Endothelial cell of umbilical vein (primary cell): ENCODE data around the gene RPL3.

ENCODE experiments used
- CTCF ChIP-seq, 2 donors: IDR thresholded peaks; 1 replicate in 1 of 2; 2 replicates in 1 of 2; pipeline ENCODE4 v1.5.1; 2011; ENCODE audit warnings: low read length in 2 of 2, mild to moderate bottlenecking in 2 of 2, moderate library complexity in 2 of 2, control low read depth in 1 of 2, inconsistent platforms in 1 of 2, low read depth in 1 of 2; ENCODE audit not compliant: insufficient read depth in 1 of 2; ENCODE audit errors: extremely low read depth in 1 of 2
- POLR2A ChIP-seq: IDR thresholded peaks from 2 replicates; pipeline ENCODE4 v1.6.1; 2012; ENCODE audit warnings: low read depth, mild to moderate bottlenecking, control low read depth, low read length

DNA sequence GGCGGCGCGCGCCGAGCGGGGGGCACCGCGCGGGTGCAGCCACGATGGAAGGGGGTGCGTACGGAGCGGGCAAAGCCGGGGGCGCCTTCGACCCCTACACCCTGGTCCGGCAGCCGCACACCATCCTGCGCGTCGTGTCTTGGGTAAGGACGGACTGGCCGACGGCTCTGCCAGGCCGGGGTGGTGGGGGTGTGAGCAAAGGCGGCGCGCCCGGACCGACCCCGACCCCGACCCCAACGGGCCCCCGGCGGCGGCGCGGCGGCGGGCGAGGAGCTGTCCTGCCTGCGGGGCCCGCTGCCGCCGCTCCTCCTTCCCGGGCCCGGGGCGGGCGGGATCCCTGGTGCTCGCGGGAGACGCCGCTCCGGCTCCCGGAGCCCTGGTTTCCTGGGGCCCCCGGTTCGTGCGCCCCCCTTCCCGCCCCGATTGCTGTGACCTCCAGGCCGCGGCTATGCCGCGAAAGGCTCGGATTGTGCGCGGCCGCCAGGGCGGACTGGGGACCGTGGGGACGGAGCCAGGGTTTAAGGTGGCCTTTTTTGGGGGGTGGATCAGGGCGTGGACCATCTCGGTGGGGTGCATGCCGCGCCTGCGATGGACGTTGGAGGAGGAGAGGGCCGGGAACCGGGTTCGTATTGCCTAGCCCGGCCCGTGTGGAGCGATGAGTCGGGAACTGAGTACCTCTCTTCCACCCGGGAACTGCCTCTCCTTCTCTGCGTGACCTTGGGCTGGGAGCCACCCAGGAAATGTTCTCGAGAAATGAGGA is 30.7 kb upstream of the RPL3 start, which contains the start of gene SYNGR1:
- TF ChIP-seq POLR2A (no peak), CTCF (IDR thresholded peaks at IDR 0.05; ENCODE audit: extremely low read depth in 1 of 2, insufficient read depth in 1 of 2, low read depth in 1 of 2, low read length in 2 of 2) (peak in 1 of 2 donors; percentile 7)
